Raji (cell line): ENCODE data around the gene CUEDC2.

Source experiments
- POLR2A ChIP-seq: IDR thresholded peaks from 2 replicates; pipeline ENCODE4 v1.6.1; 2011; ENCODE audit warnings: low read depth, low read length, control low read depth; ENCODE audit not compliant: insufficient read depth

CUEDC2 gene

DNA sequence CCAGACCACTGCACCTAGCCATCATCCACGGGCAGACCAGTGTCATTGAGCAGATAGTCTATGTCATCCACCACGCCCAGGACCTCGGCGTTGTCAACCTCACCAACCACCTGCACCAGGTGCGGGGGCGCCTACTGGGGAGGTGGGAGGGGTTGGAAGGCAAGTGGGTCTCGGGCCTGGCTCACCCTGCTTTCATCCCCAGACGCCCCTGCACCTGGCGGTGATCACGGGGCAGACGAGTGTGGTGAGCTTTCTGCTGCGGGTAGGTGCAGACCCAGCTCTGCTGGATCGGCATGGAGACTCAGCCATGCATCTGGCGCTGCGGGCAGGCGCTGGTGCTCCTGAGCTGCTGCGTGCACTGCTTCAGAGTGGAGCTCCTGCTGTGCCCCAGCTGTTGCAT, 32.3 kb downstream of the CUEDC2 start:
- TF ChIP-seq POLR2A = no peak

DNA sequence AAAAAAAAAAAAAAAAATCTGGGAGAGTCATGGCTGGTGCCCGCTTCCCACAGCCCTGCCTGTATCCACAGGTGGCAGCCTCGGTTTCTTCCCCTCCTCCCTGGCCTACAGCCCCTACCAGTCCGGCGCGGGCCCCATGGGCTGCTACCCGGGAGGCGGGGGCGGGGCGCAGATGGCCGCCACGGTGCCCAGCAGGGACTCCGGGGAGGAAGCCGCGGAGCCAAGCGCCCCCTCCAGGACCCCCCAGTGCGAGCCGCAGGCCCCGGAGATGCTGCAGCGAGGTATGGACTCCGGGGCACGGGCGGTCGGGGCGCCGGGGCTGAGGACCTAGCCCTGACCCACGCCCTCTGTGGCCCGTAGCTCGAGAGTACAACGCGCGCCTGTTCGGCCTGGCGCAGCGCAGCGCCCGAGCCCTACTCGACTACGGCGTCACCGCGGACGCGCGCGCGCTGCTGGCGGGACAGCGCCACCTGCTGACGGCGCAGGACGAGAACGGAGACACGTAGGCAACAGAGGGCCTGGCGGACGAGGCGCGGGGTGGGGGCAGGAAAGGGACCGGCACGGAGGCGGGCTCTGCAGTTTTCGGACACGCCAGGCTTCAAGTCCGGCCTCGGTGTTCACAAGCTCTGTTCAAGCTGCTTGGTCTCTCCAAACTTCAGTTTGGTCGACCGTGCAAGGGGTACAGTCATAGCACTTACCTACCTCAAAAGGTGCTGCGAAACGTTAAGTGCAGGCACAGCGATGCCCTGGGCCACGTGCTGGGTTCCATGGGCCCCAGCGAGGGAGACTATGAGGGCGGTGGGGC, 33.0 kb downstream of the CUEDC2 start:
- TF ChIP-seq POLR2A = peak; percentile 67

DNA sequence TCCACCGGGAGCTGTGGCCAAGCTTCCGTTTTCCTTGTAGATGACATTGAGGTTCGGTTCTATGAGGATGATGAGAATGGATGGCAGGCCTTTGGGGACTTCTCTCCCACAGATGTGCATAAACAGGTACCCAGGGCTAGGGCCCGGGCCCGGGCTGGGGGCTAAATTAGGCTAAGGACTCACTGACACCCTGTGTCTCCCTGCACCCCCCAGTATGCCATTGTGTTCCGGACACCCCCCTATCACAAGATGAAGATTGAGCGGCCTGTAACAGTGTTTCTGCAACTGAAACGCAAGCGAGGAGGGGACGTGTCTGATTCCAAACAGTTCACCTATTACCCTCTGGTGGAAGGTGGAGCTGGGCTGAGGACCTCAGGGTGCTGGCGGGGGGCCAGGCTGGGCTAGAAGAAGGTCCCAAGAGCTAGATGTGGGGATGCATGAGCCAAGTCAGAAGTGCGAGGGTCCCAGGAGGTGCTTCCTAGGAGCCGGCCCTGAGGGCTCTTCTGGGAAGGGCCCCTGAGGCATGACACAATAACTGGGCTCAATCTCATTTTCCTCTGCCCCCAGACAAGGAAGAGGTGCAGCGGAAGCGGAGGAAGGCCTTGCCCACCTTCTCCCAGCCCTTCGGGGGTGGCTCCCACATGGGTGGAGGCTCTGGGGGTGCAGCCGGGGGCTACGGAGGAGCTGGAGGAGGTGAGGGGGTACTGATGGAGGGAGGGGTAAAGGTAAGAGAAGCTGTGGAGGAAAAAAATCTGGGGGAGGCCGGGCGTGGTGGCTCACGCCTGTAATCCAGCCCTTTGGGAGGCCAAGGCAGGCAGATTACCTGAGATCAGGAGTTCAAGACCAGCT, 34.0 kb downstream of the CUEDC2 start:
- no peak for TF ChIP-seq POLR2A

DNA sequence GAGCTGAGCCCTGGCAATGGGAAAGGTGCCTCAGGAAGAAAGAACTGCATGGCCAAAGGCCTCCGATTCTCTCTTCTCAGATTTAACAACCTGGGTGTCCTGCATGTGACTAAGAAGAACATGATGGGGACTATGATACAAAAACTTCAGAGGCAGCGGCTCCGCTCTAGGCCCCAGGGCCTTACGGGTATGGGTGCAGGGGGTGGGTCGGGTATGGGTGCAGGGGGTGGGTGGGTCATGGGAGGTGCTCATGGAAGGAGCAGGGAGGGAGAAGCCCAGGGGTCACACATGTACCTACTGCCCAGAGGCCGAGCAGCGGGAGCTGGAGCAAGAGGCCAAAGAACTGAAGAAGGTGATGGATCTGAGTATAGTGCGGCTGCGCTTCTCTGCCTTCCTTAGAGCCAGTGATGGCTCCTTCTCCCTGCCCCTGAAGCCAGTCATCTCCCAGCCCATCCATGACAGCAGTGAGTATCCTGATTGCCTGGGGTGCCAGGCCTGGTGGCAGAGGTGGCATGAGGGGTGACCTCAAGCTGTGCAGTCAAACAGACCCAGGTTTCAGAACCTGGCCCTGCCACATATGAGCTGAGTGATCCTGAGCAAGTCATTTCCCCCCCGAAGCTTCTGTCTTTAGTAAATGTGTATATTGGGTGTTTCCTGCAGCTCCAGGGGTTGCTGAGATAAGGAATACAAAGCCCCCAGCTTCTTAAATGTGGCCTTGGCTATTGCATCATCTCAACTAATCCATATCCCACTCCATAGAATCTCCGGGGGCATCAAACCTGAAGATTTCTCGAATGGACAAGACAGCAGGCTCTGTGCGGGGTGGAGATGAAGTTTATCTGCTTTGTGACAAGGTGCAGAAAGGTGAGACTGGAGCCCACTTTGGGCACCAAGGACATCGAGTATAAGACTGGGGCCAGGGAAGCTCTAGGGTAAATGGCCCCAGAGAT, 34.9 kb downstream of the CUEDC2 start:
- no peak for TF ChIP-seq POLR2A

DNA sequence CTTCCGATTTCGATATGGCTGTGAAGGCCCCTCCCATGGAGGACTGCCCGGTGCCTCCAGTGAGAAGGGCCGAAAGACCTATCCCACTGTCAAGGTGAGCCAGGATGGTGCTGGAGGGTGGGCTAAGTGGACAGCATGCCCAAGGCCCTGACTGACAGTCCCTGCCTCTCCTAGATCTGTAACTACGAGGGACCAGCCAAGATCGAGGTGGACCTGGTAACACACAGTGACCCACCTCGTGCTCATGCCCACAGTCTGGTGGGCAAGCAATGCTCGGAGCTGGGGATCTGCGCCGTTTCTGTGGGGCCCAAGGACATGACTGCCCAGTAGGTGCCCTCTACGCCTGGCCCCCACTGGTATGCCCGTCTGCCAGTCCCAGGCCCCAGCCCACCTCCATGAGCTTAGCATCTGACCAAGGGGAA, 35.6 kb downstream of the CUEDC2 start:
- no peak for TF ChIP-seq POLR2A

DNA sequence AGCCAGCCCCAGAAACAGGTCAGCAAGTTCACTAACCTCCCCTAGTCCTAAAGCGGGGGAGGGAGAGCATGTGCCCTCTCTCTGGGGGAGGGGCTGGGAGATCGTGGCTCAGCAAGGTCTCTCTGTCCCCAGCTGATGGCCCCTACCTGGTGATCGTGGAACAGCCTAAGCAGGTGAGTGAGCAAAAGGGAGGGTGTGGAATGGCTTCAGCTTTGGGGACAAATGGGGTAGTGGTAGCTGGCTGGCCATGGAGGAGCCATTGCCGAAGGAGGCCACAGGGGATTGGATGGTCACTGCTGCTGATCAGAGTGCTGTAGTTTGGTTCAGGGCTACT, 36.1 kb downstream of the CUEDC2 start:
- 0 out of 2 replicates have a peak, but pooled peaks have one; percentile 25 for TF ChIP-seq POLR2A

DNA sequence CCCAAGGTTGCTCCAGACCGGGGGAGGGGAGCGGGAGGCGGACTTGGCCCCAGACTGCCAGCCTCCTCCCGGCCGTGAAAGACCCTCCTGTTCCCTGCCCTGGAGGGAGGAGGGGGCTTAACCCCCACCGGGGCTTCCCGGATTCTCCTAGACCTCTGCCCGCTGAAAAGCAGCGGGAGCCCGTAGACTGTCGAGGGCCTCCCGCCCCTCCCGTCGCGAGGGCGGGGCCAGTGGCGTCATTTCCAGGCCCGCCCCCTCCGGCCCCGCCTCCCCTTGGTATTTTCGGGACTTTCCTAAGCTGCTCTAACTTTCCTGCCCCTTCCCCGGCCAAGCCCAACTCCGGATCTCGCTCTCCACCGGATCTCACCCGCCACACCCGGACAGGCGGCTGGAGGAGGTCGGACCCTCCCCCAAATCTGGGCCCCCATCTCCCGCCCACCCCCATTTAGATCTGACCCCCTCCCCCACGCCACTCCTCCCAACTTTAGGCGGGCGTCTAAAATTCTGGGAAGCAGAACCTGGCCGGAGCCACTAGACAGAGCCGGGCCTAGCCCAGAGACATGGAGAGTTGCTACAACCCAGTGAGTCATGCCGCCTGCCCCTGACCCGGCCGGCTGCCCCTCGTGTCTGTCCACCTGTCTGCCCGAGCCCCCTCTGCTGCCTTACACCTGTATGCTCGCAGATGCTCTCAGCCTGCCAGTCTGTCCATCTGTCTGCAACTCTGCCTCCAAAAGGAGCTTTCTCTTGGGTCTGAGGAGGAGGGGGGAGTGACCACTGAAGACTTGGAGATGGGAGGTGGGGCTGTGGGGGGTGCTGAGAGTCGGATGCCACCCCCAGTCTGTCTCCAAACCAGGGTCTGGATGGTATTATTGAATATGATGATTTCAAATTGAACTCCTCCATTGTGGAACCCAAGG, 36.7 kb downstream of the CUEDC2 start, which contains the start of gene NFKB2:
NFKB2 (plus strand) TSS at position 306 of the 917 bp plus-strand sequence; CDS start at position 561, 255 bp downstream.
- TF ChIP-seq POLR2A = peak; percentile 51; the same call in 1 of the 2 replicates

DNA sequence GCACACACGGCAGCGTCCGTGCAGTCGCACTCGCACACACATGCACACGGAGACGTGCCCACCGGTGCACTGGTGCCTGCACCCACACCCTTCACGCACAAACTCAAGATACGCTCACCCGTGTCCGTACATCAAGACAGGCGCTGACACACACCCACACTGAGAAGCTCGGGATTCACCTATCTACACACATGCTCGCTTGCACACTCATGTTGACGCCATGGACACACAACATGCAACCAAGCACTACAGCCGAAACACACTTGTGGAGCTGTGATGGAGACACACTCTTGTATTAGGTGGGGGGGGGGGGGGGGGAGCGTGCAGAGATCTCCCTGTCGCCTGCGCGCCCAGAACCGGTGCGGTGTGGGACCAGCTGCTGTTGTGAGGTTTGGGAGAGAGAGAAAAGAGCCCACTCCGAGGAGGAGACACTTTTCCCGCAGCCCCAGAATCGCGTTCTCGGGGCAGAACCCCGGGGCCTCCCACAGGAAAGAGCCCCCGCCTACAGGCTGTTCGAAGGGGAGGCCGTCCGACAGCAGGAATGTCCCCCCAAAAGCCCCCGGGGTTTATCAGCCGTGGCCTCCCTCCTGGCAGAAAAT, 37.5 kb downstream of the CUEDC2 start:
- peak; percentile 54; the same call in 1 of the 2 replicates for TF ChIP-seq POLR2A

DNA sequence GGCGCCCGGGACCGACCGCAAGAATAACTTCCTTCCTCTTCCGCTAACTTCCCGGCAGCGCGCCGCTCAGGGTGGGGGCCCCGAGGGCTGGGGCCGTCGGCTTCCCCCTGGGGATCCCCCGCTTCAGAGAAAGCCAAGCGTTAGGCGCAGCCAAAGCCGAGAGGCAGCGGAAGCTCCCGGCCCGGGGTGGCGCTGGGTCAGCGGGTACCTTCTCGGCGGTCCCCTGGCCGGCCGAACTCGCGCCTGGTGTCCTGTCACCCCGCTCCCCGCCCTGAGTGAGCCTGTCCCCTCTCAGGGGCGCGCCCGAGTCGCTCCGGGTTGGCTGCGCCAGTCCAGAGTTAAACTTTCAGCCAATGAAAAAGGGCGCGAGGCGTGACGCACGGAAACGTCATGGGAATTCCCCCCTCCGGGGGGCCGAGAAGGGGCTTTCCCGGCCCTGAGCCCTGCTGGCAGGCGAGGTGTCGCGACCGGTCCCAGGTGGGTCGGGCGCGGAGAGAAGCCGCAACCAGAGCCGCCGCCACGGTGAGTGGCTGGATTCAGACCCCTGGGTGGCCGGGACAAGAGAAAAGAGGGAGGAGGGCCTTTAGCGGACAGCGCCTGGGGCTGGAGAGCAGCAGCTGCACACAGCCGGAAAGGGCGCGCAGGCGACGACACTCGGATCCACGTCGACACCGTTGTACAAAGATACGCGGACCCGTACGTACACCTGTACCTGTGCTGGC, 38.1 kb downstream of the CUEDC2 start:
- TF ChIP-seq POLR2A = peak; percentile 58

DNA sequence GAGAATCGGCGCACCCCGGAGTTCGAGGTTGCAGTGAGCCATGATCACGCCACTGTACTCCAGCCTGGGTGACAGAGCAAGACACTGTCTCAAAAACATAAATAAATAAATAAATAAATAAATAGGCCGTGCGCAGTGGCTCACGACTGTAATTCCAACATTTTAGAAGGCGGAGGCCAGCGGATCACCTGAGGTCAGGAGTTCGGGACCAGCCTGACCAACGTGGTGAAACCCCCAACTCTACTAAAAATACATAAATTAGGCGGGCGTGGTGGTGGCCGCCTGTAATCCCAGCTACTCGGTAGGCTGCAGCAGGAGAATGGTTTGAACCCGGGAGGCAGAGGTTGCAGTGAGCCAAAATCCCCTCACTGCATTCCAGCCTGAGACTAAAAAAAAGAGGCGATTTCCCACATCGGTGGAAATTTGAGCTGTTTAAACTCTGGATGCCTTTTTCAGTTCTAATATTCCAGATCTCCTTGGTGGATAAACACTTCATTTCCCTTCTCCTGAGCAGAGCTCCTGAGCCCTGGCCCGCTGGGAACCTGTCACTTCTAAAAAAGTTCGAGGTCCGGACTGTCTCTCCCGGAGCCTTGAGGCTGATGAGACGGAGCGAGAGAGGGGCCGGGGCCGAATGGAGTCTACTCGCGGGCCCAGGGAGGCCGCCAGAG, 38.8 kb downstream of the CUEDC2 start:
- no peak for TF ChIP-seq POLR2A

DNA sequence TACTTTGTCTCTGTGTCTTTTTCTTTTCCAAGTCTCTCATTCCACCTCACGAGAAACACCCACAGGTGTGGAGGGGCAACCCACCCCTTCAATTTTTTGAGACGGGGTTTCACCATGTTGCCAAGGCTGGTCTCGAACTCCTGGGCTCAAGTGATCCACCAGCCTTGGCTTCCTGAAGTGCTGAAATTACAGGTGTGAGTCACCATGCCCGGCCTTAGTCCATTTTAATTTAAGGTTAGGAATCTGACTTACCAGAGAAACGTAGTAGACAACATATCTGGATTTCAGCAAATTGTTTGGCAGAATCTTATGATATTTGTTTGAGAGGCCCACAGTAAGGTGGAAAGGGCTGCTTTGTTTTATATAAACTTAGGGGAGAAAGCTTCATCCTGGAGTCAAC, 40.1 kb downstream of the CUEDC2 start:
- no peak for TF ChIP-seq POLR2A

DNA sequence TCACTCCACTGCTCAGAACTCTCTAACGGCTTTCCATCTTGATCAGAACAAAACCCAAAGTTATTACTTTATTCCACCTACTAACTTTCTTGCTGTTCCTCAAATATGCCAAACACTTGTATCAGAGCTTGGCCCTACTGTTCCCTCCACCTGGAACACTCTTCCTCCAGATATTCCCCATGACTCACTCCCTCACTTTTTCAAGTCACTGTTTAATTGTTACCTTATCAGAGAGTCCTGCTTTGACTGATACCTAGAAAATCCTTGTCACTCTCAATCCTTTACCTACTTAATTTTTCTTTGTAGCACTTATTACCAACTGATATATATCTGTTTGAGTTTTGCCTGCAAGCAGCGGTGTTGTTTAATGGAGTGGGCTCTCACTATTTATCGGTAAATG, 42.5 kb downstream of the CUEDC2 start:
- TF ChIP-seq POLR2A = no peak
